Spleen (tissue), 11 donors: ENCODE data around the gene ARHGAP25. TPM values are rescaled to one million over a fixed set of nuclear protein-coding genes. Genes with fewer than 3 reads are reported as not detected.
A peak's percentile ranks its signal among the peaks of the same experiment; 100 is the strongest.

Experiments used
- DNase-seq: peaks from one replicate; pipeline ENCODE4 v3.0.0-alpha.2; 2020
- H3K27ac ChIP-seq, 8 donors: fragments of 200-600 bp; sonication (generic) in 7 of 8; 1 replicate in 4 of 8; 2 replicates in 4 of 8; pipeline versions ENCODE4 v1.5.0 to v1.8.0; 2016 to 2021; ENCODE audit warnings: inconsistent platforms in 4 of 8, mild to moderate bottlenecking in 4 of 8, moderate library complexity in 1 of 8
- H3K27me3 ChIP-seq, 7 donors: fragments of 200-600 bp; sonication (generic) in 6 of 7; replicated peaks in 1 of 7; 1 replicate in 4 of 7; 2 replicates in 3 of 7; pipeline versions ENCODE4 v1.5.0 to v1.8.0; 2016 to 2021; ENCODE audit warnings: inconsistent platforms in 3 of 7, mild to moderate bottlenecking in 1 of 7
- H3K36me3 ChIP-seq, 6 donors: fragments of 200-600 bp; sonication (generic) in 5 of 6; 1 replicate in 4 of 6; 2 replicates in 2 of 6; pipeline versions ENCODE4 v1.5.0 to v1.8.0; 2016 to 2021; ENCODE audit warnings: inconsistent platforms in 2 of 6
- H3K4me1 ChIP-seq, 6 donors: fragments of 200-600 bp; sonication (generic) in 5 of 6; 1 replicate in 3 of 6; 2 replicates in 3 of 6; pipeline versions ENCODE4 v1.5.0 to v1.8.0; 2016 to 2021; ENCODE audit warnings: inconsistent platforms in 3 of 6
- H3K4me3 ChIP-seq, 8 donors: fragments of 200-600 bp; sonication (generic) in 7 of 8; 1 replicate in 4 of 8; 2 replicates in 4 of 8; pipeline versions ENCODE4 v1.5.0 to v1.8.0; 2016 to 2021; ENCODE audit warnings: inconsistent platforms in 4 of 8, mild to moderate bottlenecking in 4 of 8, moderate library complexity in 2 of 8
- H3K9me3 ChIP-seq, 8 donors: fragments of 200-600 bp; sonication (generic) in 7 of 8; 1 replicate in 4 of 8; 2 replicates in 4 of 8; pipeline versions ENCODE4 v1.5.0 to v1.8.0; 2016 to 2021; ENCODE audit warnings: inconsistent platforms in 4 of 8
- CTCF ChIP-seq, 11 experiments: fragments of 200-600 bp in 7 of 11; fragments of 450-650 bp in 4 of 11; sonication (generic) in 4 of 11; IDR thresholded peaks in 8 of 11; conservative IDR thresholded peaks in 3 of 11; 1 replicate in 7 of 11; 2 replicates in 4 of 11; pipeline versions ENCODE4 v1.4.0 to v1.8.0; 2016 to 2021; ENCODE audit warnings: antibody characterized with exemption in 11 of 11, inconsistent platforms in 4 of 11, mild to moderate bottlenecking in 1 of 11
- POLR2A ChIP-seq, 3 donors: fragments of 450-650 bp; IDR thresholded peaks; one replicate each; pipeline ENCODE4 v1.5.1; 2017; ENCODE audit warnings: antibody characterized with exemption in 3 of 3, mild to moderate bottlenecking in 1 of 3
- POLR2AphosphoS5 ChIP-seq, 3 donors: sonication (generic); formaldehyde crosslinking; IDR thresholded peaks; one replicate each; pipeline ENCODE4 v1.5.1; 2017; ENCODE audit warnings: antibody characterized with exemption in 3 of 3
- WGBS, 5 donors: extraction: QIAGEN DNeasy Blood & Tissue Kit in 3 of 5; methylation state at CpG; one replicate each; pipeline versions ENCODE4 v1.1.5 to v1.1.7; 2013 to 2018; 5-methylcytosine and 5-hydroxymethylcytosine counted together
- intact Hi-C: fragments of 100-400 bp; cut with DNase I; formaldehyde crosslinking; loops from one replicate; pipeline ENCODE4 v1.15.0; 2023; ENCODE audit warnings: low total_unique reads
- polyA plus RNA-seq, 3 donors: library from polyadenylated mRNA; stranded (reverse); fragments of 200-250 nt; gene quantifications; one replicate each; pipeline ENCODE4 v1.2.1, GENCODE V29; 2013
- total RNA-seq, 7 donors: library from RNA; depleted of rRNA in 3 of 7; stranded (reverse); fragments of >200 nt in 3 of 7; fragmentation: NEBNext Ultra II Directional in 4 of 7; extraction: Animal tissue kit (Norgen Biotek cat#: 25700) in 4 of 7; gene quantifications; one replicate each; pipeline versions ENCODE4 v1.1.0 to v1.2.1, GENCODE V29; 2016 to 2021
- donor health status: healthy with polysubstance abuse.
- donor health status: DM: no; HTN: no; CAD: no; lungs with moderate emphysema.
- donor health status: DM: no; HTN: no; CAD: no.
- donor health status: Bipolar disorder and iron deficiency.
- donor health status: healthy.
- donor health status: DM: no; HTN: no; CAD: no.
- donor health status: DM: yes; HTN: yes; CAD: no.

Gene ARHGAP25
- total and polyA plus RNA-seq, 10 donors, result 72.0 to 173 (median 130) TPM

GRCh38 chr2:68730828-68731227 lies 3.8 kb upstream of the ARHGAP25 start:
- intact Hi-C loops, result no loop called here
- Histone ChIP-seq H3K27me3 (no peaks in the 10 kb centered on the region), H3K4me3 (no peak overlapping the region), H3K36me3 (no peaks in the 10 kb centered on the region), H3K9me3 (no peaks in the 10 kb centered on the region), H3K4me1 (peaks cover 19 to 76% (median 43%) of the 10 kb centered on the region in 6 donors), H3K27ac (peak overlapping the region in 1 of 8 donors; percentile 92)
- DNase-seq, result no peak
- no peak for TF ChIP-seq POLR2A (IDR thresholded peaks at IDR 0.05)
- no peak for TF ChIP-seq CTCF (IDR thresholded peaks at IDR 0.05 in 8 of 11, conservative IDR thresholded peaks at IDR 0.05 in 3 of 11)
- no peak for TF ChIP-seq POLR2AphosphoS5 (IDR thresholded peaks at IDR 0.05)
- WGBS, 5 donors, result 68 to 81% (median 75%) methylated on average over 6 of the region's 6 CpGs

GRCh38 chr2:68732036-68732932 lies 2.3 kb upstream of the ARHGAP25 start:
- no peaks in the 10 kb centered on the region for H3K27me3 ChIP-seq
- peak overlapping the region in 7 of 8 donors; percentile 9 to 95 (median 90) for H3K27ac ChIP-seq
- DNase-seq, result no peak
- no peak overlapping the region for H3K4me3 ChIP-seq
- TF ChIP-seq CTCF (IDR thresholded peaks at IDR 0.05 in 8 of 11, conservative IDR thresholded peaks at IDR 0.05 in 3 of 11) (no peak), POLR2AphosphoS5 (IDR thresholded peaks at IDR 0.05) (peak in 1 of 3 donors; percentile 13), POLR2A (IDR thresholded peaks at IDR 0.05) (no peak)
- no peaks in the 10 kb centered on the region for H3K36me3 ChIP-seq
- no peaks in the 10 kb centered on the region for H3K9me3 ChIP-seq
- 73 to 85% (median 79%) methylated on average over 19 of the region's 19 CpGs for WGBS, 5 donors
- intact Hi-C loops, result no loop called here
- H3K4me1 ChIP-seq, result peaks cover 12 to 76% (median 41%) of the 10 kb centered on the region in 6 donors

- intact Hi-C loops, result no loop called here
- WGBS, 5 donors, result 64 to 78% (median 73%) methylated on average over 4 of the region's 4 CpGs
- no peaks in the 10 kb centered on the region for H3K36me3 ChIP-seq
- no peak for TF ChIP-seq POLR2AphosphoS5 (IDR thresholded peaks at IDR 0.05)
- no peak for TF ChIP-seq POLR2A (IDR thresholded peaks at IDR 0.05)
- no peak for TF ChIP-seq CTCF (IDR thresholded peaks at IDR 0.05 in 8 of 11, conservative IDR thresholded peaks at IDR 0.05 in 3 of 11)
- DNase-seq, result no peak
- peak overlapping the region; percentile 87 to 95 (median 92) for H3K27ac ChIP-seq
- peaks cover 15 to 76% (median 45%) of the 10 kb centered on the region in 6 donors for H3K4me1 ChIP-seq
- H3K9me3 ChIP-seq, result no peaks in the 10 kb centered on the region
- no peaks in the 10 kb centered on the region for H3K27me3 ChIP-seq
- no peak overlapping the region for H3K4me3 ChIP-seq
Observed at GRCh38 chr2:68733365-68733764, 1.2 kb upstream of the ARHGAP25 start.

- no peaks in the 10 kb centered on the region for H3K9me3 ChIP-seq
- H3K27me3 ChIP-seq, result no peaks in the 10 kb centered on the region
- H3K4me1 ChIP-seq, result peaks cover 23 to 83% (median 53%) of the 10 kb centered on the region in 6 donors
- no peaks in the 10 kb centered on the region for H3K36me3 ChIP-seq
- intact Hi-C loops, result no loop called here
- H3K27ac ChIP-seq, result peak overlapping the region; percentile 87 to 95 (median 92)
- 25 to 54% (median 45%) methylated on average over 3 of the region's 3 CpGs for WGBS, 5 donors
- TF ChIP-seq CTCF (IDR thresholded peaks at IDR 0.05 in 8 of 11, conservative IDR thresholded peaks at IDR 0.05 in 3 of 11) (no peak), POLR2A (IDR thresholded peaks at IDR 0.05) (no peak), POLR2AphosphoS5 (IDR thresholded peaks at IDR 0.05) (no peak)
- no peak for DNase-seq
- H3K4me3 ChIP-seq, result peak overlapping the region in 2 of 8 donors; percentile 44 to 71
Observed at GRCh38 chr2:68734176-68734575, 435 bp upstream of the ARHGAP25 start.
